Testis (tissue), 3 donors: ENCODE data around the gene TBKBP1. TPM values are rescaled to one million over a fixed set of nuclear protein-coding genes. Genes with fewer than 3 reads are reported as not detected.

Experiments
- DNase-seq: peaks from one replicate; pipeline ENCODE4 v3.0.0-alpha.2; 2019
- H3K27ac ChIP-seq, 2 donors: fragments of 200-600 bp; sonication (generic); one replicate each; pipeline ENCODE4 v1.5.1; 2019
- H3K27me3 ChIP-seq: fragments of 200-600 bp; sonication (generic); one replicate; pipeline ENCODE4 v1.5.1; 2019
- H3K36me3 ChIP-seq: fragments of 200-600 bp; sonication (generic); one replicate; pipeline ENCODE4 v1.5.1; 2017; ENCODE audit warnings: low read depth; ENCODE audit errors: missing control alignments
- H3K4me1 ChIP-seq: fragments of 200-600 bp; sonication (generic); one replicate; pipeline ENCODE4 v1.5.1; 2019
- H3K4me3 ChIP-seq, 2 donors: fragments of 200-600 bp; sonication (generic); one replicate each; pipeline ENCODE4 v1.5.1; 2017 to 2019
- H3K9me3 ChIP-seq: fragments of 200-600 bp; sonication (generic); one replicate; pipeline ENCODE4 v1.5.1; 2017
- CTCF ChIP-seq, 3 experiments: fragments of 450-650 bp in 2 of 3; fragments of 200-600 bp in 1 of 3; sonication (generic) in 1 of 3; IDR thresholded peaks; one replicate each; pipeline ENCODE4 v1.5.1; 2016 to 2019; ENCODE audit warnings: antibody characterized with exemption in 3 of 3, mild to moderate bottlenecking in 2 of 3, moderate library complexity in 1 of 3
- POLR2A ChIP-seq: fragments of 450-650 bp; IDR thresholded peaks from one replicate; pipeline ENCODE4 v1.6.1; 2017; ENCODE audit warnings: antibody characterized with exemption, mild to moderate bottlenecking, moderate library complexity
- WGBS, 2 donors: methylation state at CpG; one replicate each; pipeline ENCODE4 v1.1.5; 2018; 5-methylcytosine and 5-hydroxymethylcytosine counted together
- intact Hi-C: fragments of 100-400 bp; cut with DNase I; formaldehyde crosslinking; loops from one replicate; pipeline ENCODE4 v1.15.1; 2023; ENCODE audit warnings: low total_unique reads
- polyA plus RNA-seq: library from polyadenylated mRNA; stranded (reverse); fragments of 350-450 nt; fragmentation: Illumina TruSeq; extraction: RNeasy Lipid Tissue Mini Kit (QIAGEN cat#74804); gene quantifications from one replicate; pipeline ENCODE4 v1.2.3, GENCODE V29; 2014; ENCODE audit warnings: low read depth, low replicate concordance; ENCODE audit not compliant: insufficient read depth
- total RNA-seq, 2 donors: library from RNA; depleted of rRNA; stranded (reverse); fragments of >200 nt; gene quantifications; one replicate each; pipeline ENCODE4 v1.2.3, GENCODE V29; 2016

TBKBP1 gene
- total and polyA plus RNA-seq, 3 donors from 2014 or later = 21.9 to 23.3 (median 23.3) TPM

- Histone ChIP-seq H3K36me3 (no peaks in the 10 kb centered on the region), H3K4me1 (no peaks in the 10 kb centered on the region), H3K27ac (no peak overlapping the region), H3K27me3 (no peaks in the 10 kb centered on the region), H3K4me3 (no peak overlapping the region), H3K9me3 (no peaks in the 10 kb centered on the region)
- intact Hi-C loops = no loop called here
- 74 to 80% methylated on average over 12 of the region's 12 CpGs for WGBS, 2 donors
- no peak for DNase-seq
- TF ChIP-seq CTCF (IDR thresholded peaks at IDR 0.05) (no peak), POLR2A (no peak)
Observed at GRCh38 chr17:47726796-47727703, 33.1 kb downstream of the TBKBP1 start.

GRCh38 chr17:47727704-47728036 lies 33.7 kb downstream of the TBKBP1 start:
- DNase-seq = no peak
- peaks cover 1% of the 10 kb centered on the region for H3K4me1 ChIP-seq
- no peaks in the 10 kb centered on the region for H3K36me3 ChIP-seq
- TF ChIP-seq CTCF (IDR thresholded peaks at IDR 0.05) (no peak), POLR2A (no peak)
- H3K27ac ChIP-seq = no peak overlapping the region
- intact Hi-C loops = no loop called here
- no peaks in the 10 kb centered on the region for H3K9me3 ChIP-seq
- 58 to 88% methylated on average over 5 to 9 of the region's 9 CpGs for WGBS, 2 donors
- no peaks in the 10 kb centered on the region for H3K27me3 ChIP-seq
- no peak overlapping the region for H3K4me3 ChIP-seq

- DNase-seq = no peak
- Histone ChIP-seq H3K27me3 (no peaks in the 10 kb centered on the region), H3K36me3 (no peaks in the 10 kb centered on the region), H3K27ac (no peak overlapping the region), H3K4me1 (peaks cover 4% of the 10 kb centered on the region), H3K9me3 (no peaks in the 10 kb centered on the region), H3K4me3 (no peak overlapping the region)
- intact Hi-C loops = no loop called here
- WGBS, 2 donors = 84 to 90% methylated on average over 4 of the region's 4 CpGs
- TF ChIP-seq CTCF (IDR thresholded peaks at IDR 0.05) = no peak
- TF ChIP-seq POLR2A = no peak
Observed at GRCh38 chr17:47728214-47728877, 34.4 kb downstream of the TBKBP1 start.

GRCh38 chr17:47729476-47729875 lies 35.5 kb downstream of the TBKBP1 start:
- WGBS, 2 donors = 78 to 81% methylated on average over 6 to 8 of the region's 8 CpGs
- DNase-seq = no peak
- TF ChIP-seq CTCF (IDR thresholded peaks at IDR 0.05) = no peak
- Histone ChIP-seq H3K27ac (no peak overlapping the region), H3K4me3 (no peak overlapping the region), H3K36me3 (no peaks in the 10 kb centered on the region), H3K9me3 (no peaks in the 10 kb centered on the region), H3K27me3 (no peaks in the 10 kb centered on the region), H3K4me1 (peaks cover 4% of the 10 kb centered on the region)
- intact Hi-C loops = no loop called here
